Measurements from ENCODE around the gene C1QTNF3. TPM values are rescaled to one million over a fixed set of nuclear protein-coding genes. Genes with fewer than 3 reads are reported as not detected.

The C1QTNF3 gene
- total RNA-seq, 2 experiments from 2014 or later: 3.6 to 7.5 TPM

GRCh38 chr5:33992864-33993263 is 50.1 kb downstream of the C1QTNF3 start:
- H3K36me3 ChIP-seq (ENCODE audit: insufficient read depth, low read length): peaks cover 11% of the 10 kb centered on the region
- H3K9me3 ChIP-seq (ENCODE audit: low read length): no peaks in the 10 kb centered on the region
- no peak for DNase-seq (ENCODE audit: low spot score)
- no peaks in the 10 kb centered on the region for H4K20me1 ChIP-seq (ENCODE audit: insufficient read depth, low read length)
- no peaks in the 10 kb centered on the region for H3K4me1 ChIP-seq (ENCODE audit: insufficient read depth, low read length, poor library complexity, severe bottlenecking)
- H2AFZ ChIP-seq (ENCODE audit: low read length): no peak overlapping the region
- intact Hi-C loops (cut with micrococcal nuclease; ENCODE audit: unreplicated experiment): no loop called here
- H3K27ac ChIP-seq (ENCODE audit: low read depth, low read length, poor library complexity, severe bottlenecking): no peak overlapping the region
- no peaks in the 10 kb centered on the region for H3K9me2 ChIP-seq (ENCODE audit: insufficient read depth, low read length)
- TF ChIP-seq EZH2phosphoT487 (IDR thresholded peaks at IDR 0.05; ENCODE audit: borderline replicate concordance, low read depth, low read length): no peak
- TF ChIP-seq CTCF (conservative IDR thresholded peaks at IDR 0.05; ENCODE audit: low read length): no peak
- POLR2A ChIA-PET: no interaction called here
- CTCF ChIA-PET (ENCODE audit: unreplicated experiment): no interaction called here
- H3K4me3 ChIP-seq (ENCODE audit: low read depth, low read length, poor library complexity, severe bottlenecking): no peak overlapping the region
- no peak overlapping the region for H3K4me2 ChIP-seq (ENCODE audit: low read length)
- H3K79me2 ChIP-seq (ENCODE audit: insufficient read depth, low read depth, low read length): no peaks in the 10 kb centered on the region
- no TSS peak for BruUV-seq (replicated peaks)

- no peaks in the 10 kb centered on the region for H3K4me1 ChIP-seq (ENCODE audit: insufficient read depth, low read length, poor library complexity, severe bottlenecking)
- H3K36me3 ChIP-seq (ENCODE audit: insufficient read depth, low read length): peaks cover 12% of the 10 kb centered on the region
- H3K4me2 ChIP-seq (ENCODE audit: low read length): no peak overlapping the region
- TF ChIP-seq CTCF (conservative IDR thresholded peaks at IDR 0.05; ENCODE audit: low read length): no peak
- ChIA-PET CTCF (ENCODE audit: unreplicated experiment) (no interaction called here), POLR2A (no interaction called here)
- no peaks in the 10 kb centered on the region for H3K79me2 ChIP-seq (ENCODE audit: insufficient read depth, low read depth, low read length)
- intact Hi-C loops (cut with micrococcal nuclease; ENCODE audit: unreplicated experiment): no loop called here
- no TSS peak for BruUV-seq (replicated peaks)
- no peak overlapping the region for H3K27ac ChIP-seq (ENCODE audit: low read depth, low read length, poor library complexity, severe bottlenecking)
- no peak for DNase-seq (ENCODE audit: low spot score)
- H2AFZ ChIP-seq (ENCODE audit: low read length): no peak overlapping the region
- no peaks in the 10 kb centered on the region for H3K9me2 ChIP-seq (ENCODE audit: insufficient read depth, low read length)
- H3K9me3 ChIP-seq (ENCODE audit: low read length): no peaks in the 10 kb centered on the region
- no peak overlapping the region for H3K4me3 ChIP-seq (ENCODE audit: low read depth, low read length, poor library complexity, severe bottlenecking)
- no peaks in the 10 kb centered on the region for H4K20me1 ChIP-seq (ENCODE audit: insufficient read depth, low read length)
Observed at GRCh38 chr5:33985447-33985846, 57.6 kb downstream of the C1QTNF3 start.

GRCh38 chr5:33984671-33985124 is 58.3 kb downstream of the C1QTNF3 start, which contains the start of gene SLC45A2:
Gene SLC45A2 (minus strand): TSS chr5:33984693. CDS start chr5:33984583, 110 bp downstream.
- Histone ChIP-seq H3K79me2 (ENCODE audit: insufficient read depth, low read depth, low read length) (no peaks in the 10 kb centered on the region), H3K27ac (ENCODE audit: low read depth, low read length, poor library complexity, severe bottlenecking) (no peak within 1 kb of the TSS), H3K4me2 (ENCODE audit: low read length) (no peak within 1 kb of the TSS), H3K9me2 (ENCODE audit: insufficient read depth, low read length) (no peaks in the 10 kb centered on the region), H3K4me1 (ENCODE audit: insufficient read depth, low read length, poor library complexity, severe bottlenecking) (no peaks in the 10 kb centered on the region), H3K4me3 (ENCODE audit: low read depth, low read length, poor library complexity, severe bottlenecking) (no peak within 1 kb of the TSS), H2AFZ (ENCODE audit: low read length) (no peak within 1 kb of the TSS), H3K9me3 (ENCODE audit: low read length) (no peaks in the 10 kb centered on the region), H3K36me3 (ENCODE audit: insufficient read depth, low read length) (peaks cover 12% of the 10 kb centered on the region), H4K20me1 (ENCODE audit: insufficient read depth, low read length) (no peaks in the 10 kb centered on the region)
- no peak for TF ChIP-seq EZH2phosphoT487 (IDR thresholded peaks at IDR 0.05; ENCODE audit: borderline replicate concordance, low read depth, low read length)
- TF ChIP-seq CTCF (conservative IDR thresholded peaks at IDR 0.05; ENCODE audit: low read length): no peak
- intact Hi-C loops (cut with micrococcal nuclease; ENCODE audit: unreplicated experiment): no loop called here
- POLR2A ChIA-PET: no interaction called here
- BruUV-seq (replicated peaks): no TSS peak
- CTCF ChIA-PET (ENCODE audit: unreplicated experiment): no interaction called here
- no peak for DNase-seq (ENCODE audit: low spot score)

Measured in OCI-LY7 (cell line).